HG03439 (cell line): ENCODE measurements around the gene INSC.
"Not testable (repeated sequence)": the region's sequence is repeated elsewhere in the genome, so short reads cannot be mapped to it uniquely, and the experiment has no call there.

Experiments
- ATAC-seq: cut with Tn5 transposase; IDR thresholded peaks from one replicate; pipeline ENCODE4 v1.9.1; 2021; ENCODE audit warnings: mild to moderate bottlenecking, moderate library complexity; ENCODE audit not compliant: unreplicated experiment

Gene INSC

GRCh38 chr11:15114501-15115475, at the start of gene INSC:
Gene INSC (plus strand): TSS chr11:15114923. CDS start chr11:15149175, 34,252 bp downstream.
- no peak for ATAC-seq

GRCh38 chr11:15069751-15070150, 45.0 kb upstream of the INSC start:
- ATAC-seq = not testable (repeated sequence)

GRCh38 chr11:15071556-15072255, 43.0 kb upstream of the INSC start:
- no peak for ATAC-seq

GRCh38 chr11:15072551-15073143, 42.1 kb upstream of the INSC start:
- ATAC-seq = no peak

GRCh38 chr11:15073361-15074205, 41.1 kb upstream of the INSC start, which contains the start of gene CALCB:
Gene CALCB (plus strand): TSS chr11:15073593. CDS start chr11:15074719, 1,126 bp downstream.
- ATAC-seq = no peak

- peak; percentile 89 for ATAC-seq
These were observed 40.2 kb upstream of the INSC start for GRCh38 chr11:15074206-15075161.

- no peak for ATAC-seq
These were observed 39.6 kb upstream of the INSC start for GRCh38 chr11:15075162-15075526.

- ATAC-seq = no peak
These were observed 23.5 kb upstream of the INSC start for GRCh38 chr11:15091175-15091574.

GRCh38 chr11:15091625-15092024, 23.1 kb upstream of the INSC start:
- no peak for ATAC-seq

GRCh38 chr11:15093432-15093831, 21.3 kb upstream of the INSC start:
- ATAC-seq = no peak

- no peak for ATAC-seq
These were observed 18.9 kb upstream of the INSC start for GRCh38 chr11:15095736-15096228.

GRCh38 chr11:15097411-15097810, 17.3 kb upstream of the INSC start:
- no peak for ATAC-seq

- no peak for ATAC-seq
These were observed 15.5 kb upstream of the INSC start for GRCh38 chr11:15099267-15099666.

- peak; percentile 69 for ATAC-seq
These were observed 13.5 kb upstream of the INSC start for GRCh38 chr11:15101072-15101709.

- no peak for ATAC-seq
These were observed 10.6 kb upstream of the INSC start for GRCh38 chr11:15104166-15104565.

- ATAC-seq = no peak
These were observed 8.3 kb upstream of the INSC start for GRCh38 chr11:15106201-15106965.

- ATAC-seq = no peak
These were observed 6.8 kb upstream of the INSC start for GRCh38 chr11:15107730-15108515.
